ENCODE measurements around the gene SLC39A8.
"Not testable (repeated sequence)": the region's sequence is repeated elsewhere in the genome, so short reads cannot be mapped to it uniquely, and the experiment has no call there.

SLC39A8 gene

GRCh38 chr4:102298716-102299115 is 46.6 kb downstream of the SLC39A8 start:
- DNase-seq, result no peak

GRCh38 chr4:102295153-102295862 is 50.0 kb downstream of the SLC39A8 start:
- no peak for DNase-seq

GRCh38 chr4:102288497-102288896 is 56.8 kb downstream of the SLC39A8 start:
- no peak for DNase-seq

GRCh38 chr4:102285831-102286230 is 59.5 kb downstream of the SLC39A8 start:
- DNase-seq, result no peak

GRCh38 chr4:102281171-102281839 is 64.0 kb downstream of the SLC39A8 start:
- no peak for DNase-seq

GRCh38 chr4:102273317-102273716 is 72.0 kb downstream of the SLC39A8 start:
- not testable (repeated sequence) for DNase-seq

- DNase-seq, result no peak
Measured at GRCh38 chr4:102272318-102272717, 73.0 kb downstream of the SLC39A8 start.

- DNase-seq, result no peak
Measured at GRCh38 chr4:102268355-102268754, 76.9 kb downstream of the SLC39A8 start.

- peak; percentile 71 for DNase-seq
Measured at GRCh38 chr4:102263024-102263787, 82.1 kb downstream of the SLC39A8 start.

- DNase-seq, result no peak
Measured at GRCh38 chr4:102259702-102260101, 85.6 kb downstream of the SLC39A8 start.

- DNase-seq, result no peak
Measured at GRCh38 chr4:102259081-102259480, 86.2 kb downstream of the SLC39A8 start.

- no peak for DNase-seq
Measured at GRCh38 chr4:102256321-102256720, 89.0 kb downstream of the SLC39A8 start.

GRCh38 chr4:102253860-102254259 is 91.4 kb downstream of the SLC39A8 start:
- no peak for DNase-seq

GRCh38 chr4:102252171-102252570 is 93.1 kb downstream of the SLC39A8 start:
- no peak for DNase-seq

- no peak for DNase-seq
Measured at GRCh38 chr4:102250341-102250740, 94.9 kb downstream of the SLC39A8 start.

- no peak for DNase-seq
Measured at GRCh38 chr4:102247041-102247440, 98.2 kb downstream of the SLC39A8 start.

GRCh38 chr4:102246416-102246815 is 98.9 kb downstream of the SLC39A8 start:
- DNase-seq, result no peak

- DNase-seq, result no peak
Measured at GRCh38 chr4:102244878-102245535, 100.3 kb downstream of the SLC39A8 start.

- DNase-seq, result not testable (repeated sequence)
Measured at GRCh38 chr4:102243296-102243695, 102.0 kb downstream of the SLC39A8 start.

GRCh38 chr4:102234243-102234838 is 110.9 kb downstream of the SLC39A8 start:
- DNase-seq, result no peak

GRCh38 chr4:102230194-102230593 is 115.1 kb downstream of the SLC39A8 start:
- no peak for DNase-seq

GRCh38 chr4:102227388-102227787 is 117.9 kb downstream of the SLC39A8 start:
- DNase-seq, result no peak

- DNase-seq, result no peak
Measured at GRCh38 chr4:102223461-102223860, 121.8 kb downstream of the SLC39A8 start.

Measured in activated CD4-positive, alpha-beta T cell treated with anti-CD3 and anti-CD28 coated beads, Interleukin-2, Interleukin-6, amounts not matched to agents 100 ng/mL and 50 ng/mL, durations not matched to agents 16 hours and 8 hours (primary cell).